Activated B cell treated with CpG ODN at 0.5 μM for 24 hours (primary cell): Measurements from ENCODE around the gene ZHX3. TPM values are rescaled to one million over a fixed set of nuclear protein-coding genes. Genes with fewer than 3 reads are reported as not detected.
A peak's percentile ranks its signal among the peaks of the same experiment; 100 is the strongest.
"Not testable (repeated sequence)": the region's sequence is repeated elsewhere in the genome, so short reads cannot be mapped to it uniquely, and the experiment has no call there.

Source experiments
- ATAC-seq: fragments of 200-7000 bp; cut with Tn5 transposase; one replicate; pipeline ENCODE4 v1.10.0; 2021; ENCODE audit warnings: low read depth, mild to moderate bottlenecking, moderate library complexity
- CTCF ChIA-PET: fragments of 350-600 bp; sonication (Branson Sonifier 250); formaldehyde crosslinking; loops from one replicate; lab custom pipeline; 2021; ENCODE audit warnings: antibody characterized with exemption; lab: Charles Lee
- POLR2A ChIA-PET: fragments of 350-600 bp; sonication (Branson Sonifier 250); formaldehyde crosslinking; loops from one replicate; lab custom pipeline; 2021; ENCODE audit warnings: antibody characterized with exemption; lab: Charles Lee
- DNase-seq: peaks from one replicate; pipeline ENCODE4 v3.0.0; 2022
- H3K27ac Mint-ChIP-seq: one replicate; pipeline ENCODE4 v1.8.0; 2020; ENCODE audit warnings: mixed read lengths
- H3K27me3 Mint-ChIP-seq: one replicate; pipeline ENCODE4 v1.8.0; 2021; ENCODE audit warnings: mixed read lengths
- H3K36me3 Mint-ChIP-seq: one replicate; pipeline ENCODE4 v1.8.0; 2021; ENCODE audit warnings: low read depth, mixed read lengths
- H3K4me1 Mint-ChIP-seq: one replicate; pipeline ENCODE4 v1.8.0; 2021; ENCODE audit warnings: mixed read lengths
- H3K4me3 Mint-ChIP-seq: one replicate; pipeline ENCODE4 v1.8.0; 2020; ENCODE audit warnings: mild to moderate bottlenecking, mixed read lengths
- H3K9me3 Mint-ChIP-seq: one replicate; pipeline ENCODE4 v1.8.0; 2020; ENCODE audit warnings: mixed read lengths
- intact Hi-C: fragments of 100-400 bp; cut with micrococcal nuclease; formaldehyde crosslinking; loops from one replicate; pipeline ENCODE4 v1.15.1; 2024
- total RNA-seq: library from RNA; stranded (reverse); gene quantifications from 2 replicates; pipeline ENCODE4 v1.2.3, GENCODE V29; 2022
- TF ChIP-seq, protein P1 (sequence below): fragments of 200-600 bp; IDR thresholded peaks from one replicate; pipeline ENCODE4 v1.8.0; 2022; ENCODE audit warnings: antibody characterized with exemption, mild to moderate bottlenecking

The ZHX3 gene
- total RNA-seq, 1 donor from 2014 or later = 21.2 TPM

DNA sequence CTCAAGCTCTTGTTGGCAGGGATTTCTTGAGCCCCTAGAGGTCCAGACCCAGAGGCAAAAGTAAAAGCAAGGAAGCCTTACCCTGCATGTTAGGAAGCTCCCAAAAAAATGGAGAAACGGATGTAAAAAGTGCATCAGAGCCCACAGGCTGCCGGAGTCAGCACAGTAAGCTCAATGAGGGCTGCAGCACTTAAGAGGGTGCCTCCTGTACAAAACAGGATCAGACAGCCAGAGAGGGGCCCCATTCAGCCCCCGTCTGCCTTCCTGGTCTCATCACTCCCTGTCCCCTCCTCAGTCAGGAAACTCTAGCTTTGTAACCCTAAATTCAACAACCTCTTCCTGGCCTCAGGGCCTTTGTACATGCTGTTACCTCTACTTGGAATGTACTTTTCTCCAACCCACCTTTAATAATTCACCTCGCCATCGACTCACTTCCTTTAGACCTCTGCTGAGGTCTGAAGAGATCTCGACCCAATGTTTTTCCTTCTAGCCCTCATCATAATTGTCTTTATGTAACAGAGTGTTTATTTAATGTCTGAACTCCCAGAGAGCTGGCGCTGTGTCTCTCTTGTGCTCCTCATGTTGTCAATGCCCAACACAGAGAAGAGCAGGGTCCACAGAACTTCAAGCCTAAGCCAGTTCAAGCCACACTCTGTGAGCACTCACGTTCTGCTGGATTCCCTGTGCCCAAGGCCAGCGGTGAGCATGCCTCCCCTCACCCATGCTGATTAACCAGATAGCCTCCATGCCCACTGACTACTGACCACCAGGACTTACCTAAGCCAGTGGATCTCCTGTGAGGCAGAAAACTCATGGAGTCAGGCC lies 183.0 kb downstream of the ZHX3 start:
- no peaks in the 10 kb centered on the region for H3K9me3 Mint-ChIP-seq
- no peaks in the 10 kb centered on the region for H3K36me3 Mint-ChIP-seq
- ChIA-PET POLR2A (interaction anchor here (0.7 to 1.7 kb wide), 7 partner anchors 17 to 205 kb away, joined by 3 to 5 read pairs (median 3); no protein-coding TSS in a partner anchor), CTCF (interaction anchor here (0.5 to 4.0 kb wide), 32 partner anchors 7 to 285 kb away, joined by 3 to 68 read pairs (median 4); partner anchors contain the start of gene LPIN3)
- no peaks in the 10 kb centered on the region for H3K27me3 Mint-ChIP-seq
- no peak overlapping the region for H3K27ac Mint-ChIP-seq
- ATAC-seq = no peak
- intact Hi-C loops = loop anchor here (1.0 to 2.0 kb wide), 5 partner anchors 39 to 276 kb away; partner anchors contain the start of genes LPIN3 and ZHX3
- H3K4me3 Mint-ChIP-seq = no peak overlapping the region
- TF ChIP-seq, protein P1, sequence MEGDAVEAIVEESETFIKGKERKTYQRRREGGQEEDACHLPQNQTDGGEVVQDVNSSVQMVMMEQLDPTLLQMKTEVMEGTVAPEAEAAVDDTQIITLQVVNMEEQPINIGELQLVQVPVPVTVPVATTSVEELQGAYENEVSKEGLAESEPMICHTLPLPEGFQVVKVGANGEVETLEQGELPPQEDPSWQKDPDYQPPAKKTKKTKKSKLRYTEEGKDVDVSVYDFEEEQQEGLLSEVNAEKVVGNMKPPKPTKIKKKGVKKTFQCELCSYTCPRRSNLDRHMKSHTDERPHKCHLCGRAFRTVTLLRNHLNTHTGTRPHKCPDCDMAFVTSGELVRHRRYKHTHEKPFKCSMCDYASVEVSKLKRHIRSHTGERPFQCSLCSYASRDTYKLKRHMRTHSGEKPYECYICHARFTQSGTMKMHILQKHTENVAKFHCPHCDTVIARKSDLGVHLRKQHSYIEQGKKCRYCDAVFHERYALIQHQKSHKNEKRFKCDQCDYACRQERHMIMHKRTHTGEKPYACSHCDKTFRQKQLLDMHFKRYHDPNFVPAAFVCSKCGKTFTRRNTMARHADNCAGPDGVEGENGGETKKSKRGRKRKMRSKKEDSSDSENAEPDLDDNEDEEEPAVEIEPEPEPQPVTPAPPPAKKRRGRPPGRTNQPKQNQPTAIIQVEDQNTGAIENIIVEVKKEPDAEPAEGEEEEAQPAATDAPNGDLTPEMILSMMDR = no peak
- H3K4me1 Mint-ChIP-seq = peaks cover 45% of the 10 kb centered on the region
- DNase-seq = no peak

DNA sequence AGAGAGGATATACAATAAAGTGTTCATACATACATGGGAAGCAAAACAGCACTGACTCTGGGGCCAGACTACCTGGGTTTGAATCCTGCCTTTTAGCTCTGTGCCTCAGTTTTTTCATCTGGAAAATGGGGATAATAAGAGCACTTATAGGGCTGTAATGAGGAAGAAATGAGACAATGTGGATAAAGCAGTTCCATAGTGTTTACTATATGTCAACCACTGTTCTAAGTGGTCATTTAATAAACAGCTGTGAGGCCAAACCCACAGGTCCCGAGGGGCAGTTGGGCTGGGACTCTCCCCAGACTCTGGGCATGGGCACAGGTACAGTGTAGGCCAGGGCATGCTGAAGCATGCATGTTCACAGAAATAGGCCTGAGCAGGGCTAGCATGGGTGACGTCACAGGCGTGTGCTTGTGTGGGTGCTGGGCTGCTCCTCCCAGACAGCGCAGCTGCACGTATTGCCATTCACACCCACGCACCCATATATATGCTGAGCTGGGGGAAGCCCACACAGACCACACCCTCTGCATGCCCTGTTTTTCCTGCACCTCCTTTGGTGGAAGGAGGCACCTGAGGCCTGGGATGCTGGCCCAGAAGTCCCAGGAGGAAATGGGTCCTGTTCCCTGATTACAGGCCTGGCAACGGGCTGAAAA lies 183.7 kb downstream of the ZHX3 start:
- CTCF ChIA-PET = interaction anchor here (0.5 to 4.0 kb wide), 12 partner anchors 10 to 206 kb away, joined by 3 to 68 read pairs (median 8); partner anchors contain the start of gene LPIN3
- TF ChIP-seq, protein P1 = no peak
- Mint-ChIP-seq H3K9me3 (no peaks in the 10 kb centered on the region), H3K27me3 (no peaks in the 10 kb centered on the region), H3K27ac (no peak overlapping the region), H3K4me3 (no peak overlapping the region), H3K4me1 (peaks cover 38% of the 10 kb centered on the region), H3K36me3 (no peaks in the 10 kb centered on the region)
- intact Hi-C loops = loop anchor here (2.0 kb wide), 1 partner anchor 277 kb away; no protein-coding TSS in a partner anchor
- DNase-seq = no peak
- ATAC-seq = peak; percentile 12
- POLR2A ChIA-PET = interaction anchor here (0.7 to 1.7 kb wide), 4 partner anchors 22 to 143 kb away, joined by 3 to 5 read pairs (median 3); no protein-coding TSS in a partner anchor

DNA sequence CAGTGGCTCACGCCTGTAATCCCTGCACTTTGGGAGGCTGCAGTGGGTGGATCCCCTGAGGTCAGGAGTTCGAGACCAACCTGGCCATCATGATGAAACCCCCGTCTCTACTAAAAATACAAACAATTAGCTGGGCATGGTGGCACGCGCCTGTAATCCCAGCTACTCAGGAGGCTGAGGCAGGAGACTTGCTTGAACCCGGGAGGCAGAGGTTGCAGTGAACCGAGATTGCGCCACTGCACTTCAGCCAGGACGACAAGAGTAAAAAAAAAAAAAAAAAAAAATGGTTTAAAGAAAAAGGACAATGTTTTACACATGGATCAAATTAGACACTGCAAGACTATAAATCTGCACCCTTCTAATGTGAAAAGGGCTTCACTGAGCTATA lies 185.1 kb downstream of the ZHX3 start:
- H3K4me3 Mint-ChIP-seq, H3K27me3 Mint-ChIP-seq, DNase-seq, intact Hi-C loops, CTCF ChIA-PET, ATAC-seq, H3K27ac Mint-ChIP-seq, H3K36me3 Mint-ChIP-seq, H3K9me3 Mint-ChIP-seq: not testable (repeated sequence)
- POLR2A ChIA-PET = interaction anchor here (0.7 kb wide), 2 partner anchors 95 to 313 kb away, joined by 5 to 7 read pairs; no protein-coding TSS in a partner anchor
- peaks cover 30% of the 10 kb centered on the region for H3K4me1 Mint-ChIP-seq

DNA sequence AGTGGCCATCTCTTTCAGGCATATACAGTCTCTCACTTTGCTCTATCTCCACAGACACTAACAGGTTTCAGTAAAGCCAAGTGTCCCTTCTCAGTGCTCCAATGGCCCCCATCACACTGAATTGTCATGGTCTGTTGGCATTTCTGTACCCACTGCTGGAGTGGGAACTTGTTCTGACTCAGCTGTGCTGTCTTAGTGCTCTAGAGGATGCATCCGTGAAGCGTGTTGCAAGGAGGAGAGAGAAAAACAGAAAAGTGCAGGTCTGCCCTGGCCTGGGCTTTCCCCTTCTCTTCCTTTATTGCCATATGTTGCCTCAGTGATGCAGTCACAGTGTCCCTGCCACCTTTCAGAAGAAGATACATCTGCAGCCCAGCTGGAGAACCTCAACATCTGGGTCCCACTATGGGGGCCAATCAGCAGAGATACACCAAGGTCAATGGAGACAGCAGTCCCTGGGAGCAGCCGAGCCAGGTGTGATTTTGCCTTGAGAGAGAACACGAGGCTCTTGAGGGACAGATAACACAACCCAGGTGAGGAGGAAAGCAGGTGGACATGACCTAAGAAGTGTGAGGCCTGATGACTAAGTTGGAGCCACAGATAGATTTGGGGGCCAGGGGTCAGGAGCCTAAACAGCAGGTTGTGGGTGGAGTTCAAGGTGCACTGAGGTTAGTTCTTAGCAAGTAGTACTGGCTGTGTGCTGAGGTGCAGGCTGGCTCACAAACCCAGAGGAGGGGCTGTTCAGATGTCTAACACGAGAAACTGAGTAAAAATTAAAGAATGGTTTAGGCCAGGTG lies 185.7 kb downstream of the ZHX3 start:
- TF ChIP-seq, protein P1 = no peak
- Mint-ChIP-seq H3K36me3 (peaks cover 2% of the 10 kb centered on the region), H3K4me1 (peaks cover 30% of the 10 kb centered on the region), H3K27me3 (no peaks in the 10 kb centered on the region), H3K9me3 (no peaks in the 10 kb centered on the region), H3K27ac (no peak overlapping the region), H3K4me3 (no peak overlapping the region)
- intact Hi-C loops = no loop called here
- DNase-seq (no peak), ATAC-seq (no peak)
- CTCF ChIA-PET = no interaction called here
- POLR2A ChIA-PET = no interaction called here

Other genes with a start within 250 kb of the ZHX3 start
- 61.1 and 61.8 TPM in 2 replicates for gene PLCG1, start 180.2 kb downstream of the ZHX3 start, total RNA-seq
- 0.60 and 0.66 TPM in 2 replicates for gene LPIN3, start 23.1 kb upstream of the ZHX3 start, total RNA-seq
- gene EMILIN3, start 49.1 kb upstream of the ZHX3 start, total RNA-seq = not detected in 2 replicates